Measurements from ENCODE around the gene MRGPRX4. TPM values are rescaled to one million over a fixed set of nuclear protein-coding genes. Genes with fewer than 3 reads are reported as not detected.

The MRGPRX4 gene
- total and polyA plus RNA-seq, 5 donors: not detected

DNA sequence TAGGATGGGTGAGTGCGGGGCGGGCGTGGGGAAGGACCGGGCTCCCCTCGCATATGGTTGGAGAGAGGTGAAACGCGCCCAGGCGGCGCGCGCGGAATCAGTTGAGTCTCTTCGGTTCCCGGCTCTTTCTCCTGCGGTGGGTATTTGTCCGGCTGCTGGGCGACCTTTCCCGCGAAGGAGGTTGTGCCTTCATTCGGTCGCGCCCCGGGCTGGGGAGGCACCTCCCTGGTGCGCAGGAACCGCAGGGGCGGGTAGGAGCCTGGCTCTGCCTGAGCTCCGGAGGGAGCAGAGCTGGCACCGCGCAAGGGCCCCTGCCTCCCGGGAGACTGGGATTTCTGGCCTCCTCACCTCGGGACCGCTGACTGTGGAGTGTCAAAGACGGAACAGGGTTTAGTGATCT, 36.4 kb downstream of the MRGPRX4 start:
- no peaks in the 10 kb centered on the region for H3K9me3 ChIP-seq (ENCODE audit: control insufficient read depth, low read length)
- intact Hi-C loops (cut with DNase I): no loop called here
- no peak overlapping the region for H3K27ac ChIP-seq (ENCODE audit: low read length)
- no peaks in the 10 kb centered on the region for H3K27me3 ChIP-seq (ENCODE audit: control insufficient read depth, insufficient read depth)
- no peak for DNase-seq
- no peaks in the 10 kb centered on the region for H3K4me1 ChIP-seq (ENCODE audit: control insufficient read depth, insufficient read depth, low read length)
- H3K4me3 ChIP-seq (ENCODE audit: low read length): no peak overlapping the region
- ATAC-seq: no peak
- WGBS: 22% methylated on average over 33 of the region's 33 CpGs

DNA sequence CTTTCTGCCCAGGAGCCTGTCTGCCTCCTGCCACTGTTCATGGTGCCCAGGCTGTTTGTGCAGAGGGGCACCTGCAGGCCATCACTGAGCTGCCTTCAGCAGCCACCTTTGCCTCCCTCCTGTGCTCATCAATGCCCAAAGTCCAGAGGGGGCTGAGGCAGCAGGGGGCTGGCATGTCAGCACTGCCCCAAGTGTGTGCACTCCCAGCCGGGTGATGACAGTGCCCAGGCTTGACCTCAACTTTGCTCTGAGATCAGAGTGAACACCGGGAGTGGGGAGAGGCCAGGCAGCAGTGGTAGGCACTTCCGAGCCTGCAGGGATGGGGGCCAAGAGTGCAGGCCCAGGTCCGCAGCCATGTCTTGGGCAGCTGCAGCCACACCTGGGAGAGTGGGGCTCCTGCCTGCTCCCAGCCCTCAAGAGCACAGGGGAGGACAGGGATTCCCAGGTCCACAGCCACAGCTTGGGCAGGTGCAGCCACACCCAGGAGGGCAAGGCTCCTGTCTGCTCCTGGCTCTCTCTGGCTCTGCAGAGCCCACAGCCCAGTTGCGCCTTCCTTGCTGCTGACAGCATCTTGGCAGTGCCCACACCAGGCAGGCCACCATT, 48.7 kb downstream of the MRGPRX4 start:
- DNase-seq (no peak), ATAC-seq (no peak)
- intact Hi-C loops (cut with DNase I): no loop called here
- H3K9me3 ChIP-seq (ENCODE audit: control insufficient read depth, low read length): no peaks in the 10 kb centered on the region
- no peaks in the 10 kb centered on the region for H3K27me3 ChIP-seq (ENCODE audit: control insufficient read depth, insufficient read depth)
- no peaks in the 10 kb centered on the region for H3K4me1 ChIP-seq (ENCODE audit: control insufficient read depth, insufficient read depth, low read length)
- no peak overlapping the region for H3K4me3 ChIP-seq (ENCODE audit: low read length)
- H3K27ac ChIP-seq (ENCODE audit: low read length): no peak overlapping the region
- WGBS: 65% methylated on average over 5 of the region's 5 CpGs

DNA sequence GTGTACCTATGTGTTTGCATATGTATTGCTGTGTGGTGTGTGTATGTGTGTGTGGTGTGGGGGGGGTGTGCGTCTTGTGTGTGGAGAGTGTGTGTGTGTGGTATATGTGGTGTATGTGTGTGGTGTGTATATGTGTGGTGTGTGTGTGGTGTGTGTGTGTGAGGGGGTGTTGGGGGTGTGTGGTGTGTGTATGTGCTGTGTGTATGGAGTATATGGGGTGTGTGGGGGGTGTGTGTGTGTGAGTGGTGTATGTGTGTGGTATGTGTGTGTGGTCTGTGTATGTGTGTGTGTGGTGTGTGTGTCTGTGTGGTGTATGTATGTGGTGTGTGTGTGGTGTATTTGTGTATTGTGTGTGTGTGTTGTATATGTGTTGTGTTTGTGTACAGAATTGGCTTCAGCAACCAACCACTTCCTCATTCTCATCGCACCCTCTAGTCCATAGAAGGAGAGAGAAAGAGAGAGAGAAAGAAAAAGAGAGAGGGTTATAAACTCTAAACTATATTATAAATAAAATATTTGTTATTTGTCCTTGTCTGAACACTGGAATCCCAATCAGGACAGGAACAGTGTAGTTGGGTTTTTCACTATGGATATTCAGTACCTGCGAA, 50.3 kb downstream of the MRGPRX4 start:
- ATAC-seq (no peak), DNase-seq (no peak)
- H3K27me3 ChIP-seq (ENCODE audit: control insufficient read depth, insufficient read depth): no peaks in the 10 kb centered on the region
- no peaks in the 10 kb centered on the region for H3K4me1 ChIP-seq (ENCODE audit: control insufficient read depth, insufficient read depth, low read length)
- H3K4me3 ChIP-seq (ENCODE audit: low read length): no peak overlapping the region
- H3K27ac ChIP-seq (ENCODE audit: low read length): no peak overlapping the region
- 88% methylated on average over 3 of the region's 3 CpGs for WGBS
- intact Hi-C loops (cut with DNase I): no loop called here
- no peaks in the 10 kb centered on the region for H3K9me3 ChIP-seq (ENCODE audit: control insufficient read depth, low read length)

Other genes with a start within 250 kb of the MRGPRX4 start
- gene SERGEF, start 159.8 kb upstream of the MRGPRX4 start, total RNA-seq: 10 to 100 TPM; 30.8 to 41.0 (median 31.3) TPM
- gene SERGEF, start 159.8 kb upstream of the MRGPRX4 start, polyA plus RNA-seq: 44.7 TPM
- gene TPH1, start 126.6 kb upstream of the MRGPRX4 start, total RNA-seq: under 1 TPM; 0.15 to 0.31 (median 0.25) TPM
- 0.11 TPM for gene TPH1, start 126.6 kb upstream of the MRGPRX4 start, polyA plus RNA-seq
- gene SAAL1, start 66.8 kb upstream of the MRGPRX4 start, total RNA-seq: 10 to 100 TPM in 1 of 4 donors, 1 to 10 TPM in 3; 5.9 to 10.4 (median 9.1) TPM
- gene SAAL1, start 66.8 kb upstream of the MRGPRX4 start, polyA plus RNA-seq: 8.7 TPM
- gene MRGPRX3, start 40.3 kb upstream of the MRGPRX4 start, total RNA-seq: not detected
- not detected for gene MRGPRX3, start 40.3 kb upstream of the MRGPRX4 start, polyA plus RNA-seq
- not detected for gene SAA4, start 64.0 kb downstream of the MRGPRX4 start, total RNA-seq
- gene SAA4, start 64.0 kb downstream of the MRGPRX4 start, polyA plus RNA-seq: not detected
- gene SAA2, start 75.8 kb downstream of the MRGPRX4 start, total RNA-seq: 1 to 10 TPM in 1 of 4 donors, under 1 TPM in 2, not detected in 1; 0.59 to 5.5 (median 0.97) TPM
- gene SAA2, start 75.8 kb downstream of the MRGPRX4 start, polyA plus RNA-seq: 14.9 TPM
- gene SAA1, start 93.4 kb downstream of the MRGPRX4 start, total RNA-seq: 10 to 100 TPM in 1 of 4 donors, 1 to 10 TPM in 2, not detected in 1; 2.2 to 24.8 (median 2.4) TPM
- 106 TPM for gene SAA1, start 93.4 kb downstream of the MRGPRX4 start, polyA plus RNA-seq
- gene HPS5, start 149.3 kb downstream of the MRGPRX4 start, total RNA-seq: 10 to 100 TPM; 12.3 to 13.7 (median 12.6) TPM
- gene HPS5, start 149.3 kb downstream of the MRGPRX4 start, polyA plus RNA-seq: 6.7 TPM
- 10 to 100 TPM; 23.9 to 26.3 (median 24.5) TPM for gene GTF2H1, start 149.7 kb downstream of the MRGPRX4 start, total RNA-seq
- gene GTF2H1, start 149.7 kb downstream of the MRGPRX4 start, polyA plus RNA-seq: 14.4 TPM
- 100 to 1,000 TPM; 224 to 399 (median 321) TPM for gene LDHA, start 221.7 kb downstream of the MRGPRX4 start, total RNA-seq
- gene LDHA, start 221.7 kb downstream of the MRGPRX4 start, polyA plus RNA-seq: 329 TPM
- 1 to 10 TPM in 1 of 4 donors, not detected in 3; 2.7 TPM for gene LDHC, start 239.5 kb downstream of the MRGPRX4 start, total RNA-seq
- 2.7 TPM for gene LDHC, start 239.5 kb downstream of the MRGPRX4 start, polyA plus RNA-seq